Measurements from ENCODE around the gene KRTAP5-5.
"Not testable (repeated sequence)": the region's sequence is repeated elsewhere in the genome, so short reads cannot be mapped to it uniquely, and the experiment has no call there.

KRTAP5-5 gene

DNA sequence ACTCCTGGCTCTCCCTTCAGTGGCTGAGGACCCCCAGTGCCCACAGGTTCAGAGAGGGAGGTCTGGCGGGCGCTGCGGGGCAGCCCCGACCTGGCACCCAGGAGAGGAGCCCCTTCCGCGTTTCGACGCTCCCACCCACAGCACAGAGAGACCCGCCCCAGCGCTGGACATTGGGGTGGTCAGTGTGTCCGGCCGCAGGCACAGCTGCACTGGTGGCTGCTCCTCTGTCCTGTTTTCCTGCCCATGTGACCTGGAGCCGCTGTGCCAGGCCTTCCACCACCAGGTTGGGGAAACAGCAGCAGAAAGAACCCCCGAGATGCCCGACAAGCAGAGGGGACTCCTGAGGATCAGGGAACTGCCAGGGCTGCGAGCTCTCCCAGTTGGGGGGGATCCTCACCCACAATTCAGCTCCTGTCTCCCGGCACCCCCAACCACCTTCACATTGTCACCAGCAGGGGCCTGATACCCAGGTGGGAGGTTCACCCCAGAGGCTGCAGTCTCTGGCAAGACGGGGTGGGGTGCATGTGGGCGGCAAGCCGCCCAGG lies 13.6 kb downstream of the KRTAP5-5 start:
- H3K79me2 ChIP-seq (ENCODE audit: insufficient read depth, low read depth) = no peaks in the 10 kb centered on the region
- H3K4me1 ChIP-seq (ENCODE audit: low read depth, poor library complexity, severe bottlenecking) = no peaks in the 10 kb centered on the region
- no peaks in the 10 kb centered on the region for H3K36me3 ChIP-seq (ENCODE audit: insufficient read depth)
- H3K27ac ChIP-seq = no peak overlapping the region
- no peak overlapping the region for H3K4me3 ChIP-seq (IDR thresholded peaks at IDR 0.05; ENCODE audit: insufficient read depth, low read depth, low read length)
- no peak overlapping the region for H3K9ac ChIP-seq
- peaks cover 86% of the 10 kb centered on the region for H3K27me3 ChIP-seq (ENCODE audit: insufficient read depth, low read depth)
- TF ChIP-seq, protein P1, sequence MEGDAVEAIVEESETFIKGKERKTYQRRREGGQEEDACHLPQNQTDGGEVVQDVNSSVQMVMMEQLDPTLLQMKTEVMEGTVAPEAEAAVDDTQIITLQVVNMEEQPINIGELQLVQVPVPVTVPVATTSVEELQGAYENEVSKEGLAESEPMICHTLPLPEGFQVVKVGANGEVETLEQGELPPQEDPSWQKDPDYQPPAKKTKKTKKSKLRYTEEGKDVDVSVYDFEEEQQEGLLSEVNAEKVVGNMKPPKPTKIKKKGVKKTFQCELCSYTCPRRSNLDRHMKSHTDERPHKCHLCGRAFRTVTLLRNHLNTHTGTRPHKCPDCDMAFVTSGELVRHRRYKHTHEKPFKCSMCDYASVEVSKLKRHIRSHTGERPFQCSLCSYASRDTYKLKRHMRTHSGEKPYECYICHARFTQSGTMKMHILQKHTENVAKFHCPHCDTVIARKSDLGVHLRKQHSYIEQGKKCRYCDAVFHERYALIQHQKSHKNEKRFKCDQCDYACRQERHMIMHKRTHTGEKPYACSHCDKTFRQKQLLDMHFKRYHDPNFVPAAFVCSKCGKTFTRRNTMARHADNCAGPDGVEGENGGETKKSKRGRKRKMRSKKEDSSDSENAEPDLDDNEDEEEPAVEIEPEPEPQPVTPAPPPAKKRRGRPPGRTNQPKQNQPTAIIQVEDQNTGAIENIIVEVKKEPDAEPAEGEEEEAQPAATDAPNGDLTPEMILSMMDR (conservative IDR thresholded peaks at IDR 0.05; ENCODE audit: low read depth, low read length) = no peak
- H4K20me1 ChIP-seq (ENCODE audit: insufficient read depth) = no peaks in the 10 kb centered on the region
- no peak overlapping the region for H2AFZ ChIP-seq (ENCODE audit: low read depth)
- no peak overlapping the region for H3K4me2 ChIP-seq

DNA sequence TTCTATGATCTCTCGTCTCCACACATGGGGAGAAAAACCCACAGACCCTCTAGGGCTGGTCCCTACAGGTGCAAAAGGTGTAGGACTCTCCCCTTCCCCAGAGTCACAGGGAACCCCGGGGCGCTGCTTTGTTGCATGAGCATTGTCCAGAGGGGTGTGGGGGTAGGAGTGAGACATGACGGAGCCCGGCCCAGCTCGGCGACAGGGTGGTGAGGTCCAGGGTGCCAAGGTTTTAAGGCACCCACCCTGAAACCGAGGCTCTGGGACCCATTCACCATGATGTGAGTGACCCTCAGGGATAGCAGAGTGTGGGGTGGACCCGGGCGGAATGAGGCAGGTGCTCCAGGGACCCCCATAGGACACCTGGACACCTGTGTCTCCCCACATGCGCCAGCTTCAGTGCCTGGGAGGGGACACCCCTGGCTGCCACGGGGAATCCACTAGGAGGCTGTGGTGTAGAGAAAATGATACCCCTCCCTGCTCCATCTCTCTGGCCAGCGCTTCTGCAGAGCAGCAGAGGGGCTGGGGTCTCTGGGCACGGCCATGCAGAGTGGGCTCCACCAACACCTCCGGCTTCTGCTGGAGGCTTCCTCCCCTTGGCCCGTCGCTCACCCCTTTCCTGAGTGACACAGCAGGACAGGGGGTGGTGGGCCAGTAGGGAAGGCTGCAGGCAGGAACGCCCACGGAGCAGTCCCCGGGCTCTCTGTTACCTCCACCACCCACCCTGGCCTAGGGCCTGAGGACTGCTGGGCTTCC lies 15.2 kb downstream of the KRTAP5-5 start:
- no peak overlapping the region for H3K27ac ChIP-seq
- no peaks in the 10 kb centered on the region for H4K20me1 ChIP-seq (ENCODE audit: insufficient read depth)
- no peaks in the 10 kb centered on the region for H3K4me1 ChIP-seq (ENCODE audit: low read depth, poor library complexity, severe bottlenecking)
- peaks cover 85% of the 10 kb centered on the region for H3K27me3 ChIP-seq (ENCODE audit: insufficient read depth, low read depth)
- H3K36me3 ChIP-seq (ENCODE audit: insufficient read depth) = no peaks in the 10 kb centered on the region
- TF ChIP-seq, protein P1 (conservative IDR thresholded peaks at IDR 0.05; ENCODE audit: low read depth, low read length) = no peak
- H3K4me2 ChIP-seq = no peak overlapping the region
- H3K4me3 ChIP-seq (IDR thresholded peaks at IDR 0.05; ENCODE audit: insufficient read depth, low read depth, low read length) = no peak overlapping the region
- H3K9ac ChIP-seq = no peak overlapping the region
- no peak overlapping the region for H2AFZ ChIP-seq (ENCODE audit: low read depth)
- H3K79me2 ChIP-seq (ENCODE audit: insufficient read depth, low read depth) = no peaks in the 10 kb centered on the region

DNA sequence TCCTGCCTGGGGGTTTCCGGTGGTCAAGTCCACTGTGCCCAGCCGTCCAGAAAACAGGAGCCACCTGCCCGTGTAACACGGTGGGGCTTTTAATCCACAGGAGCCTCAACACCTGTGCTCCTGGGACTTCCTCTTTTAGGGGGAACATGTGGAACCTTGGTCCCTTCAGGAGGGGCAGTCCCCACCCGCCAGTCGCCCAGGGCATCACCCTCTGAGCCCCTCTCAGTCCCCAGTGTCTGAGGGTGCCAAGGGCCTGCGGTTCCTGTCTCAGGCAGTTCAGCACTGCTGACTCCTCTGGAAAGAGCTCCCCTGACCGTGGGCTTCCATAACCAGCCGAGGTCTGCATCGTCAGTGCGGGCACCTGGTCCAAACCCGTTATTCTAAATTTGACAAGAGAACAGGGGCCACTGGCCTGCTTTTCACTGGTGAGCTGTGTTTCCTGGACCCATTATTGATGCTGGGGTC lies 15.8 kb downstream of the KRTAP5-5 start:
- Histone ChIP-seq H4K20me1 (ENCODE audit: insufficient read depth) (no peaks in the 10 kb centered on the region), H3K4me2 (no peak overlapping the region), H3K27ac (no peak overlapping the region), H3K27me3 (ENCODE audit: insufficient read depth, low read depth) (peaks cover 85% of the 10 kb centered on the region), H3K9ac (no peak overlapping the region), H3K79me2 (ENCODE audit: insufficient read depth, low read depth) (no peaks in the 10 kb centered on the region), H3K4me1 (ENCODE audit: low read depth, poor library complexity, severe bottlenecking) (no peaks in the 10 kb centered on the region), H3K36me3 (ENCODE audit: insufficient read depth) (no peaks in the 10 kb centered on the region), H3K4me3 (IDR thresholded peaks at IDR 0.05; ENCODE audit: insufficient read depth, low read depth, low read length) (no peak overlapping the region), H2AFZ (ENCODE audit: low read depth) (no peak overlapping the region)
- TF ChIP-seq, protein P1 (conservative IDR thresholded peaks at IDR 0.05; ENCODE audit: low read depth, low read length) = no peak

DNA sequence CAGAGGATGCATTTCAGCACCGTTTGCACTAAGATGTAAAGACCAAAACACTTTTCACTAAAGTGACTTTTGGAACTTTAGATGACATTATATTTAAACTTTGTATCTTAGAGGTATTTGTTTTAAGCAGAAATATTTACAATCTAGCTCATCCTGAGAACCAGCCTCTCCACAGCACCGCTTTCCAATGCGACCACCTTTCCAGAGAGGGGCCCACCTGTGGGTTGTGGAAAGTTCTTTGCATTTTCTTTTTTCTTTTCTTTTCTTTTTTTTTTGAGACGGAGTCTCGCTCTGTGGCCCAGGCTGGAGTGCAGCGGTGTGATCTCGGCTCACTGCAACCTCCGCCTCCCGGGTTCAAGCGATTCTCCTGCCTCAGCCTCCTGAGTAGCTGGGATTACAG lies 17.0 kb downstream of the KRTAP5-5 start:
- not testable (repeated sequence) for H4K20me1 ChIP-seq (ENCODE audit: insufficient read depth); H3K4me1 ChIP-seq (ENCODE audit: low read depth, poor library complexity, severe bottlenecking); H3K9ac ChIP-seq; H3K4me3 ChIP-seq (IDR thresholded peaks at IDR 0.05; ENCODE audit: insufficient read depth, low read depth, low read length); H3K4me2 ChIP-seq; H3K36me3 ChIP-seq (ENCODE audit: insufficient read depth); H3K79me2 ChIP-seq (ENCODE audit: insufficient read depth, low read depth); H2AFZ ChIP-seq (ENCODE audit: low read depth); H3K27ac ChIP-seq
- peaks cover 84% of the 10 kb centered on the region for H3K27me3 ChIP-seq (ENCODE audit: insufficient read depth, low read depth)
